ENCODE measurements around the gene LHB.

The LHB gene

DNA sequence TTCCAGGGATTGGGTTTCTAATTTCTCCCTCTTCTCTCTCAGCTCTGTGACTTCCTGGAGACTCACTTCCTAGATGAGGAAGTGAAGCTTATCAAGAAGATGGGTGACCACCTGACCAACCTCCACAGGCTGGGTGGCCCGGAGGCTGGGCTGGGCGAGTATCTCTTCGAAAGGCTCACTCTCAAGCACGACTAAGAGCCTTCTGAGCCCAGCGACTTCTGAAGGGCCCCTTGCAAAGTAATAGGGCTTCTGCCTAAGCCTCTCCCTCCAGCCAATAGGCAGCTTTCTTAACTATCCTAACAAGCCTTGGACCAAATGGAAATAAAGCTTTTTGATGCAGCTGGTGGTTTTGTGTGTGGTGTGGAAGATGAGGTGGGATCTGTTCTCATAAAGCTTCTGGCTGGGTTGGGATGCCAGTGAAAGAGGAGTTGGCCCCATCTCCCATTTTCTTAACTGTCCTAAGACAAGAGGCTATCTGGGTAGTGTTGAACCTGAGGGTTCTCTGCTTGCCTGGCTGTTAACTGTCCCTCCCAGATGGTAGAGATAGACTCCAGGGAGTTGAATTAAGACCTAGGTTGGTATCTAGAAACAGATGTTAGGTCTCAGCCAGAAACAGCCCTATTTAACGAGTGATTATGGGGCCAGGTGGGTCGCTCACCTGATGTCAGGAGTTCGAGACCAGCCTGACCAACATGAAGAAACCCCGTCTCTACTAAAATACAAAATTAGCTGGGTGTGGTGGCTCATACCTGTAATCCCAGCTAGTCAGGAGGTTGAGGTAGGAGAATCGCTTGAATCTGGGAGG is 50.1 kb downstream of the LHB start:
- Histone ChIP-seq H3K4me3 (ENCODE audit: low read depth, low read length) (peak overlapping the region; percentile 79), H3K9me3 (no peaks in the 10 kb centered on the region), H3K4me1 (peaks cover 27% of the 10 kb centered on the region), H3K27me3 (no peaks in the 10 kb centered on the region), H3K36me3 (peaks cover 37% of the 10 kb centered on the region)
- TF ChIP-seq, protein P1, sequence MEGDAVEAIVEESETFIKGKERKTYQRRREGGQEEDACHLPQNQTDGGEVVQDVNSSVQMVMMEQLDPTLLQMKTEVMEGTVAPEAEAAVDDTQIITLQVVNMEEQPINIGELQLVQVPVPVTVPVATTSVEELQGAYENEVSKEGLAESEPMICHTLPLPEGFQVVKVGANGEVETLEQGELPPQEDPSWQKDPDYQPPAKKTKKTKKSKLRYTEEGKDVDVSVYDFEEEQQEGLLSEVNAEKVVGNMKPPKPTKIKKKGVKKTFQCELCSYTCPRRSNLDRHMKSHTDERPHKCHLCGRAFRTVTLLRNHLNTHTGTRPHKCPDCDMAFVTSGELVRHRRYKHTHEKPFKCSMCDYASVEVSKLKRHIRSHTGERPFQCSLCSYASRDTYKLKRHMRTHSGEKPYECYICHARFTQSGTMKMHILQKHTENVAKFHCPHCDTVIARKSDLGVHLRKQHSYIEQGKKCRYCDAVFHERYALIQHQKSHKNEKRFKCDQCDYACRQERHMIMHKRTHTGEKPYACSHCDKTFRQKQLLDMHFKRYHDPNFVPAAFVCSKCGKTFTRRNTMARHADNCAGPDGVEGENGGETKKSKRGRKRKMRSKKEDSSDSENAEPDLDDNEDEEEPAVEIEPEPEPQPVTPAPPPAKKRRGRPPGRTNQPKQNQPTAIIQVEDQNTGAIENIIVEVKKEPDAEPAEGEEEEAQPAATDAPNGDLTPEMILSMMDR (IDR thresholded peaks at IDR 0.05; ENCODE audit: low read depth, low read length): no peak
- DNase-seq: no peak
